ENCODE measurements around the gene H1-8. TPM values are rescaled to one million over a fixed set of nuclear protein-coding genes. Genes with fewer than 3 reads are reported as not detected.
A peak's percentile ranks its signal among the peaks of the same experiment; 100 is the strongest.

Gene H1-8
- total RNA-seq, 2 experiments from 2014 or later = not detected

DNA sequence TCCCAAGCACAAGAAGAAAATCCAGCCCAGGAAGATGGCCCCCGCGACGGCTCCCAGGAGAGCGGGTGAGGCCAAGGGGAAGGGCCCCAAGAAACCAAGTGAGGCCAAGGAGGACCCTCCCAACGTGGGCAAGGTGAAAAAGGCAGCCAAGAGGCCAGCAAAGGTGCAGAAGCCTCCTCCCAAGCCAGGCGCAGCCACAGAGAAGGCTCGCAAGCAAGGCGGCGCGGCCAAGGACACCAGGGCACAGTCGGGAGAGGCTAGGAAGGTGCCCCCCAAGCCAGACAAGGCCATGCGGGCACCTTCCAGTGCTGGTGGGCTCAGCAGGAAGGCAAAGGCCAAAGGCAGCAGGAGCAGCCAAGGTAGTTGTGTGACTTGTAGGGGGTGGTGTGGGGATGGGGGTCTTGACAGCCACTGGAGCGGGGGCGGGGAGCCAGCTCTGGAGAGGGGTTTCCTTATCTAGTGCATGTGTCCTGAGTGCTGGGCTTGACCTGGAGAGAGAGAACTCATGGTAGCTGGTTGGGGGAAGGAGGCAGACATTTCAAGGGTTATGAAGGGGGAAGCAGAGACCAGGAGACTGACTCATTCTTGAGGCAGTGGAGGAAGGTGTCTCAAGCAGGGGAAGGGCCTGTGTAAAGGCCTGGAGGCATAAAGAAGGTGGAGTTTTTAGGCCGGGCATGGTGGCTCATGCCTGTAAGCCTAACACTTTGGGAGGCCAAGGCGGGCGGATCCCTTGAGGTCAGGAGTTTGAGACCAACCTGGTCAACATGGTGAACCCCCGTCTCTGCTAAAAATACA lies 6.2 kb downstream of the H1-8 start:
- no peaks in the 10 kb centered on the region for H3K9me3 Mint-ChIP-seq
- DNase-seq (no peak), ATAC-seq (ENCODE audit: low read depth) (no peak)
- peaks cover 19% of the 10 kb centered on the region for H3K27me3 Mint-ChIP-seq
- H3K27ac Mint-ChIP-seq = peak overlapping the region; percentile 9
- H3K4me3 Mint-ChIP-seq = no peak overlapping the region
- POLR2A ChIA-PET = no interaction called here
- peaks cover 2% of the 10 kb centered on the region for H3K4me1 Mint-ChIP-seq
- H3K36me3 Mint-ChIP-seq = no peaks in the 10 kb centered on the region

DNA sequence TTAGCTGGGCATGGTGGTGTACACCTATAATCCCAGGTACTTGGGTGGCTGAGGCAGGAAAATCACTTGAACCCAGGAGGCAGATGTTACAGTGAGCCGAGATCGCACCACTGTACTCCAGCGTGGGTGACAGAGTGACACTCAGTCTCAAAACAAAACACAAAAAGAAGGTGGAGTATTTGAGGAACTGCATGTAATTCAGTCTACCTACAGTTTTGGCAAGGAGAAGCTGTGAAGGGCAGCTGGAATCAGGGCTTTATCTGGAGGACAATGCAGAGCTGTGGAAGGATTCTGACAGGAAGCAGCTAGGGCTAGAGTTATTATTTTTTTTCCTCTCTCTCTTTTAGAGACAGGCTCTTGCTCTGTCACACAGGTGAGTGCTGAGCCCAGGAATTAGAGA lies 6.8 kb downstream of the H1-8 start:
- DNase-seq (no peak), ATAC-seq (ENCODE audit: low read depth) (no peak)
- no peak overlapping the region for H3K4me3 Mint-ChIP-seq
- POLR2A ChIA-PET = interaction anchor here (0.8 kb wide), 1 partner anchor 18 kb away, joined by 3 read pairs; no protein-coding TSS in a partner anchor
- H3K4me1 Mint-ChIP-seq = peaks cover 3% of the 10 kb centered on the region
- H3K27me3 Mint-ChIP-seq = peaks cover 24% of the 10 kb centered on the region
- no peaks in the 10 kb centered on the region for H3K9me3 Mint-ChIP-seq
- no peaks in the 10 kb centered on the region for H3K36me3 Mint-ChIP-seq
- no peak overlapping the region for H3K27ac Mint-ChIP-seq

DNA sequence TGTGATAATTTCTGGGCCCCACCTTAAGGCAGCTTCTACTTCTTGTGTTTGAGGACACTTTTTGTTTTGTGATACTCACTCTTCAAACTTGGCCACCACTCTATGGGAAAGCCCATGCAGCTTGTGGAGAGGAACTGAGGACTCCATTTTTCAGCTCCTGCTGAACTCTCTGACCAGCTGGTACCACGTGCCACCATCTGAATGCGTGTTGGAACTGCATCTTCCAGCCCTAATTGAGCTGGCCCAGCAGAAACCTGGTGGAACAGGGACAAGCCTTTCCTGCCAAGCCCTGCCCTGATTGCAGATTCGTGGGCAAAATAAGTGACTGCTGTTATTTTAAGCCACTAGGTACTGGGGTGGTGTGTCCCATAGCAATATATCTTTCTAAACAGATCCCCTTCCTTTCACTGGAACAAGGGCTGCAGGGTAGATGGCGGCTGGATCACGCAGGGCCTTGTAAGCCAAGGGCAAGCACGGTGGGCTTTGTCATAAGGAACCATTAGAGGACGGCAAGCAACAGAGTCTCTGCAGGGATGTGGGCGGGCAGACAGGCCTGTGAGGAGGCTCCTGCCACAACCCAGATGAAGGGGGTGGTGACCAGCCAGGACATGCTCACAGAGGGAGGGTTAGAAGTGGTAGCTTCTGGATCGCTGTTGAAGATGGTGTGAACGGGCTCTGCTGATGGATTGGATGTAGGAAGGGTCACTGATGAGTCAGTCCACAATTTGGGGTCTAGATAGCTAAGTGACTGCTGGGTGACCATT lies 9.5 kb downstream of the H1-8 start:
- Mint-ChIP-seq H3K27ac (no peak overlapping the region), H3K9me3 (no peaks in the 10 kb centered on the region), H3K4me3 (no peak overlapping the region), H3K36me3 (no peaks in the 10 kb centered on the region), H3K27me3 (peaks cover 24% of the 10 kb centered on the region), H3K4me1 (peaks cover 3% of the 10 kb centered on the region)
- ATAC-seq (ENCODE audit: low read depth) = no peak
- POLR2A ChIA-PET = no interaction called here
- DNase-seq = no peak

DNA sequence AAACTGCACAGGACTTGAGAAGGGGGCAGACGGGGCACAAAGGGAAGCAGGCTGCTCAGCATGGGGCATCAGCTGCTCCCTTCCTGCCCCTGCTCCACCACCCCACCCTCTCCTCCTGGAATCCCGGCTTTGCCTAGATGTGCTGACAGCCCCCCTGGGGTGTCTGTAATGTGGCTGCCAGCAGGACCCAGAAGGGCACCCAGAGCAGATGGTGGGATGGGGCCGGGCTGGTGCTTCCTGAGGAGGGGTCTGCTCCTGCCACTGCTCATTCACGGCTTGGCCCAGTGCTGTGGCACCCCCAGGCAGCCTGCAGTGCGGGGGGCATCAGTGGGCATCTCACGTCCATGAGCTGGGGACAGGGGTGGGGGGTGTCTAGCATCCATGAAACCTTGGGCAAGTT lies 10.2 kb downstream of the H1-8 start:
- no peaks in the 10 kb centered on the region for H3K36me3 Mint-ChIP-seq
- H3K4me1 Mint-ChIP-seq = peaks cover 3% of the 10 kb centered on the region
- DNase-seq (no peak), ATAC-seq (ENCODE audit: low read depth) (no peak)
- H3K4me3 Mint-ChIP-seq = no peak overlapping the region
- no peak overlapping the region for H3K27ac Mint-ChIP-seq
- H3K27me3 Mint-ChIP-seq = peaks cover 23% of the 10 kb centered on the region
- H3K9me3 Mint-ChIP-seq = no peaks in the 10 kb centered on the region
- POLR2A ChIA-PET = interaction anchor here (1.2 kb wide), 1 partner anchor 18 kb away, joined by 3 read pairs; no protein-coding TSS in a partner anchor

DNA sequence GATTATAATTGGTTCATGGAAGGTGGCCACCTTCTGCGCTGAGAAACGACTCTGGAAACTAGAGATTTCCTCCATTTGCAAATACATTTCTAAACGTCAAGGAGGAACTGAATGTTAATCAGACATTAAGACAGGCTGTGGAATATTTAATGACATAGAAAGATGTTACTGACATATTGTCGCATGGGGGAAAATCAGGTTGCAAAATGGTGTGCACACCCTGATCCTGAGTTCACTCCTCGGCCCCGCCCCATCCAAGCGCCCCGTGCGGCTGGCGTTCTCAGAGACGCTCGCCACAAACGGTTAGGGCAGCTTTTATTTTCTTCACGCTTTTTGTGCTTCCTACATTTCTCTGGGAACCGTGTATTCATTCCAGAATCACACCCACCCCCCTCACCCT lies 10.7 kb downstream of the H1-8 start:
- no peaks in the 10 kb centered on the region for H3K9me3 Mint-ChIP-seq
- DNase-seq = no peak
- H3K4me1 Mint-ChIP-seq = peaks cover 3% of the 10 kb centered on the region
- H3K27me3 Mint-ChIP-seq = peaks cover 21% of the 10 kb centered on the region
- no peak for ATAC-seq (ENCODE audit: low read depth)
- H3K27ac Mint-ChIP-seq = no peak overlapping the region
- H3K36me3 Mint-ChIP-seq = no peaks in the 10 kb centered on the region
- peak overlapping the region; percentile 22 for H3K4me3 Mint-ChIP-seq
- POLR2A ChIA-PET = interaction anchor here (0.9 to 1.2 kb wide), 2 partner anchors 19 to 367 kb away, joined by 3 read pairs; no protein-coding TSS in a partner anchor

DNA sequence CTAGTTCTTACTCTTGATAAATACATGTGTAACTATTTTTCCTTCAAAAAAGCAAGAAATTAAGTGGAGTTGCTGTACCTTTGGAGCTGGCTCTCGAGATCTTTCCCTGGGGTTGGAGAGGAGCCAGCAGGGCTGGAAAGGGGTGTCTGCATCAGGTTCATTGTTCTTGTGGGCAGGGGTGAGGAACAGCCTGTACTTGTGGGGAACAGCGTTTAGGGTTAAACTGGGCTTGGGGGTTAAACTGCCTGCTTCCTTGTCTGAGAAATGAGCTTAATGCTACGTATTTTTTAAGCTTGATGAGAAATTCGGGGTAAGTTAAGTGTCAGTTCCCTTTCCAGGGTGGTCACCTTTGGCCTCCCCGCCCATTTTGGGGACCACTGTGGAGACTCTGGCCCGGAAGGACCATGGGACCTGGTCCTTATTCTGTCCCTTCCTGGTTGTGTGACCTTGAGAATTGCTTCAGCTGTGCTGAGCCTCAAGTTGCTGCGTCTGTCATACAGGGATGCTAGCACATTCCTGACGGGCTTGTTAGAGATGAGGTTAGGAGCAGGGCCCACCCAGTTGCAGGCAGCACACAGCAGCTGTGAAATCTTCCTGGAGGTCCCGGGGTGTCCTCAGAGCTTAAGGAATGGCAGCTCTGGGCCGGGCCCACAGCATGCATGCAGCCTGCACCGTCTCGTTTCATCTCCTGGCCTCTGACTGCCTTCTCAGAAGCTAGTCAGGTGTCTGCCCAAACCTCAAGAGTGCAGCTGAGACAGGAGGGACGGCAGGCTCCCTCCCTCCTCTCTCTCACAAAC lies 11.6 kb downstream of the H1-8 start:
- Mint-ChIP-seq H3K36me3 (no peaks in the 10 kb centered on the region), H3K27ac (no peak overlapping the region), H3K4me1 (peaks cover 3% of the 10 kb centered on the region), H3K9me3 (no peaks in the 10 kb centered on the region), H3K4me3 (no peak overlapping the region), H3K27me3 (peaks cover 21% of the 10 kb centered on the region)
- DNase-seq = no peak
- no peak for ATAC-seq (ENCODE audit: low read depth)
- POLR2A ChIA-PET = interaction anchor here (0.9 to 1.2 kb wide), 2 partner anchors 19 to 366 kb away, joined by 3 read pairs; no protein-coding TSS in a partner anchor

DNA sequence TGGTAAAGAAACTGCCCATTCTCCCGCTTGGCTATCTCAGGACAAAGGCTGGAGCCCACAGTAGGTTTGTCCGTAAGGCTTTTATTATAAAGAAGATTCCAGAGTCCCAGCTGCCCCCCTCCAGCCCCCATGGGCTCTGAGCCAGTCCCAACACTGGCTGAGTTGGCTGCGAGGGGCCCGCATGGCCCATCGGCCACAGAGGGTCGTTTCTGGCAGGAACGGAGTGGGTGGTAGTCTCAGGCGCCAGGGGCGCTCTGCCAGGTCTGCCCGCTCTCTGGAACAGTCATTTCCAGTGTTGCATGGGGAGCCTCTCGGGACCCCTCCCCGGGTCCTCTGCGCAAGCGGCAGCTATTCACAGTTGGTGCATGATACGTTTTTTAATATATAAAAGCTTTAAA lies 12.2 kb downstream of the H1-8 start:
- Mint-ChIP-seq H3K36me3 (no peaks in the 10 kb centered on the region), H3K4me1 (peaks cover 3% of the 10 kb centered on the region), H3K27me3 (peaks cover 20% of the 10 kb centered on the region), H3K4me3 (no peak overlapping the region), H3K27ac (no peak overlapping the region), H3K9me3 (no peaks in the 10 kb centered on the region)
- DNase-seq (no peak), ATAC-seq (ENCODE audit: low read depth) (no peak)
- POLR2A ChIA-PET = no interaction called here

DNA sequence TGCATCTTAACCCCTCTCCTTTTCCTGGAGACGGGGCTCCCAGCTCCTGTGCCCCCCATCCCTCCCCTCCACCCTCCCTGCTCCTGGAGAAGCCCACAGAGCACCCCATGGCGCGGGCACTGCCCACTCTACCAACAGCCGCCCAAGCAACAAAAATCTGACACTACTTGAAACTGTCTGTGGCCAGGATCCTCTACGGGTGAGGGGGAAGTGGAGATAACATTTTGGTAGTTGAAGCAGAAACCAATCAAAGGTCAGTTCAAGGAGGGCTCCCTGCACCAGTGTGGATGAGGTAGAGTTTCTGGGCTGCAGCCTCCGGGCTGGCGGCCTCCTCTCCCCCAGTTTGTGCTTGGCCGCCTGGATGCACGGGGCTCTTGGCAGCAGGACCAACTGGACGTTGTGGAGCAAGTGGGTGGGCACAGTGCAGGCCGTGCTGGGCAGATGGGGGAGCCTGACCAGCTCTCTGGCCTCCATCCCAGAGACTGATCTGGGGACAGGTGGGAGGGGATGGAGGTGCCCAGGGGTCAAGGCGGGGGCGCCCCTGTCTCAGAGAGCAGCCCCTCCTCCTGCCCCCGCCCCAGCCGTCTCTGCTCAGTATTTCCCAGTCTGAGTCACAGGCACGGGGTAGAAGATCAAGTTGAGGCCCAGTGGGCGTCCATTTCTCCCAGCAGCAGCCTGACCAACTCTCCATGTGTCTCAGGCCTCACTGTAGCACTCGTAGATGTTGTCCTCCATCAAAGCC lies 12.8 kb downstream of the H1-8 start:
- Mint-ChIP-seq H3K9me3 (no peaks in the 10 kb centered on the region), H3K4me1 (peaks cover 5% of the 10 kb centered on the region), H3K27me3 (peaks cover 20% of the 10 kb centered on the region), H3K36me3 (no peaks in the 10 kb centered on the region), H3K27ac (no peak overlapping the region), H3K4me3 (no peak overlapping the region)
- no peak for ATAC-seq (ENCODE audit: low read depth)
- no peak for DNase-seq
- POLR2A ChIA-PET = no interaction called here

DNA sequence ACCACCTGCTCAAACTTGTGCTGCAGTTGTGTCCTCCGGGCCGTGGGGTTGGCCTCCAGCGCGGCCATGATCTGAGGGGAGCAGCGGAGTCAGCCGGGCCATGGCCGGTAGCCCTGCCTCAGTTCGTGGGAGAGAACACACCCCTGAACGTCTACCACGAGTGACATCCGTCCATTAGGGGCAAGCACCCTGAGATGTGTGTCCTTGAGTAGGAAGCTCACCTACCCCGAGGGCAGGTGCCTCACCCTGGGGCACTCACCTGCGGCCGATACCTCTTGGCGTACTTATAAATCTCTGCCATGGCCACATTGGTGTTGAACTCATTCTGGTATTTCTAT lies 13.4 kb downstream of the H1-8 start:
- Mint-ChIP-seq H3K4me3 (no peak overlapping the region), H3K36me3 (no peaks in the 10 kb centered on the region), H3K27me3 (peaks cover 19% of the 10 kb centered on the region), H3K9me3 (no peaks in the 10 kb centered on the region), H3K4me1 (peaks cover 5% of the 10 kb centered on the region), H3K27ac (no peak overlapping the region)
- no peak for ATAC-seq (ENCODE audit: low read depth)
- no peak for DNase-seq
- POLR2A ChIA-PET = no interaction called here

DNA sequence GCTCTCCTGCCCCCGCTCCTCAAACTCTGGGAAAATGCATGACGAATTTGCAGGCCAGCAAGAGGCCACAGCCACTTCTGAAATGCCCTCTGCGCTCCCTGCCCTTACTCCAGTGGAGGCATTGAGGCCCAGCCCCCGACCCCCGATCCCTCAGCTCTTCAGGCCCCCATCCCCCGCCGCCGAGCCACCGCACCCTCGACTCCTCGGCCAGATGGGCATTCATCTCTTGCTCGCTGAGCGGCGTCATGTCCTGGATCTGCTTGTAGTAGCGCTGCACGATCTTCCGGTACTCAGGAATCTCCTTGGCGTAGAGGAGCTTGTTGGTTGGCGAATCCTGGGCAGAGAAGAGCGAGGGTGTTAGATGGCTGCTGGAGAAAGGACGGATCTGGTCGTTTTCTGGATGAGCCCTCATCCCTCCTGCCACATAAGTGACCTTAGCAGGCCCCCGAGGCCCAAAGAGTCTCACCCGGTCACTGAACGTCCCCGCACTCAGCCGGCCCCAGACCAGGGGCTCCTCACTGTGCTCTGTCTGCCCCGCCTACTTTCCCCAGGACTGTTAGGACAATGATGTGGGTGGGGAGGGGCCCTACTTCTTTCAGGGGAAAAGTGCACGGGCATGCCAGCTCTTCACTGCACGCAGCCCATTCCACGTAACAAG lies 14.0 kb downstream of the H1-8 start:
- Mint-ChIP-seq H3K9me3 (no peaks in the 10 kb centered on the region), H3K27me3 (peaks cover 16% of the 10 kb centered on the region), H3K4me3 (no peak overlapping the region), H3K27ac (no peak overlapping the region), H3K4me1 (peaks cover 5% of the 10 kb centered on the region), H3K36me3 (no peaks in the 10 kb centered on the region)
- POLR2A ChIA-PET = no interaction called here
- ATAC-seq (ENCODE audit: low read depth) (no peak), DNase-seq (no peak)

DNA sequence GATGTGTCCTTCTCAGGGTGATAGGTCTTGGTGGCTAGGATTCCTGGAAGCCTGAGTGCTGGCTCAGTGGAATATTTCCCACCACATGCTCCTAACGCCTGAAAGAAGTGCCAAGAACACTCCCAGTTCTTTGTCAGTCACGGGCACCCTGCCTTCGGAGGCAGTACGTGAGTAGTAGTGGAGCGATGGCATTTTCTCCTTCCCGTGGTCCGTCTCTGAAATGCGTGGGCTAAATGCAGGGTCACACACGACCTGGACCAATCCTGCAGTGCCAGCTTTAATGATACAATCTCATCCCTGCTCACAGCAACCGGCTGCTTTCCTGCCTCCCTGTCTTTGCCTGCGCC lies 14.5 kb downstream of the H1-8 start:
- Mint-ChIP-seq H3K4me3 (no peak overlapping the region), H3K36me3 (no peaks in the 10 kb centered on the region), H3K4me1 (peaks cover 5% of the 10 kb centered on the region), H3K9me3 (no peaks in the 10 kb centered on the region), H3K27me3 (peaks cover 16% of the 10 kb centered on the region), H3K27ac (no peak overlapping the region)
- POLR2A ChIA-PET = no interaction called here
- ATAC-seq (ENCODE audit: low read depth) = no peak
- no peak for DNase-seq

DNA sequence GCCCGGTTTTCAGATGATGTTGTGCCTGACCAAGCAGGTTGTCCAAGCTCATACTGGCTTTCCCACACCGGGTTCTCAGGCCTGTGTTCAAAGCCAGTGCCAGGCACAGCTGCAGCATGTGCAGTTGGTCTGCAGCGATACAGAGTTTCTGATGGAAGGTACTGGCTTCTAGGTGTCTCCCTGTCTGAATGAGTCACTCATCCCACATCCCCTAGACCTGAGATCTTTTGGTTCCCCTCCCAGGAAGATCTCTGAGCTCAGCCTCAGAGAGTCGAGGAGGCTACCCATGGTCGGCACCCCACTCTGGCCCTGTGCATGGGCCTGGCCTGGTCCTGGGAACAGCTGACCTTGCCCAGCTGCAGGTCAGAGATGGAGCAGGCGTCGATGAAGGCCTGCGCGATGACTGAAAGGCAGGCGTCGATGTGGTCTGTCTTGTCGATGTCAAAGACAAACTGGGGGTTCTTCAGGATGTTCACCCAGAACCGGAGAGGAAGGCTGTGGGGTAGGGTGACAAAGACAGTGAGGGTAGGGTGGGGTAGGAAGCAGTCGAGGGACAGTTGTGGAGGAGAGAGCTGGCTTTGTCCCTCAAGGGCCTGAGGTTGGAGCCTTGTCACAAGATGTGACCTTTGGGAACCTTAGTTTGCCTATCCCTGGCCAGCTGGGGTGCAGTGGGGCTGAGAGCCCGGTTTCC lies 15.3 kb downstream of the H1-8 start:
- DNase-seq = no peak
- no peak overlapping the region for H3K27ac Mint-ChIP-seq
- peaks cover 15% of the 10 kb centered on the region for H3K27me3 Mint-ChIP-seq
- peaks cover 5% of the 10 kb centered on the region for H3K4me1 Mint-ChIP-seq
- H3K9me3 Mint-ChIP-seq = no peaks in the 10 kb centered on the region
- POLR2A ChIA-PET = no interaction called here
- ATAC-seq (ENCODE audit: low read depth) = no peak
- H3K4me3 Mint-ChIP-seq = no peak overlapping the region
- no peaks in the 10 kb centered on the region for H3K36me3 Mint-ChIP-seq

Measured in activated naive CD8-positive, alpha-beta T cell treated with anti-CD3 and anti-CD28 coated beads, Interleukin-2, amount 10 ng/mL, durations not matched to agents 7 days and 5 days (primary cell).